GM12892 (cell line): ENCODE results near the gene ZNF688.

ENCODE experiments used
- DNase-seq: peaks from one replicate; pipeline ENCODE4 v3.0.0; 2011; ENCODE audit not compliant: insufficient read length
- FAIRE-seq: peaks from 2 replicates; lab custom pipeline; 2011; peaks lifted over from hg19 to GRCh38; lab: Jason Lieb, UNC
- POLR2A ChIP-seq: IDR thresholded peaks from 2 replicates; pipeline ENCODE4 v1.6.1; 2011; ENCODE audit warnings: low read depth, low read length, control low read depth
- POLR2AphosphoS5 ChIP-seq: IDR thresholded peaks from 2 replicates; pipeline ENCODE4 v1.6.1; 2011; ENCODE audit warnings: low read depth, low read length, control low read depth
- TAF1 ChIP-seq: IDR thresholded peaks from 2 replicates; pipeline ENCODE4 v1.6.1; 2011; ENCODE audit warnings: low read depth, mild to moderate bottlenecking, control low read depth, low read length, borderline replicate concordance

The ZNF688 gene

DNA sequence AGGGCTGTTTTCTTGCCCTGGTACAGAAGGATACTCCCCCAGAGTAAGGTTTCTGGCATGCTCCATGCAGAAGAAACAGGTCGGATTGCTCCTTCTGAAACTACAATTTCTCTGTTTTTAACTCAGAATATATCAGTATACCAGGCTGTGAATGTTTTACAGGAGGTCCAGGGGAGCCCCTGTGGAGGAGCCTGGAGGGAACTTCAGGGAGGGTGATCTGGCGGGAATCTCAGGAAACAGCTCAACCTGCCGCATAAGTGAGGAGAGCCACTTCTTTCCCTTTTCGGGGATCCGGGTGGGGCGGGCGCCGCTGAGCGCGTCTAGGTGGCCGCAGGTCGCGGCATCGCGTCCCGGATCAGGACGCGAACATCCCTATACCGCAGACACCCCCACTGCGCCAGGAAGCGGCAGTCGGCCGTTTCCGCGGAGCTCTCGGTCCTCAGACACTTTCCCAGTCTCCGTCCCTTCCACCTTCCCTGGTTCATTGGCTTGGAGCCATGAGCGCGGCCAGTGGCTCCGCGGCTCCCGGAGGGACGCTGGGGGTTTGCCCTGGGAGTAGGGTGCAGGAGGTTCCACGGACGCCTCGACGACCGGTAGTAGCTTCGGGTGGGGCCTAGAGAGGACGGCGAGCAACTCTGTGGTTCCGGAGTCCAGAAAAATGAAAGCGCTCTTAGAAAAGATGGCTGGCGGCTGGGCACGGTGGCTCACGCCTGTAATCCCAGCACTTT lies 10.3 kb downstream of the ZNF688 start:
- FAIRE-seq, result no peak
- DNase-seq, result peak; percentile 47

DNA sequence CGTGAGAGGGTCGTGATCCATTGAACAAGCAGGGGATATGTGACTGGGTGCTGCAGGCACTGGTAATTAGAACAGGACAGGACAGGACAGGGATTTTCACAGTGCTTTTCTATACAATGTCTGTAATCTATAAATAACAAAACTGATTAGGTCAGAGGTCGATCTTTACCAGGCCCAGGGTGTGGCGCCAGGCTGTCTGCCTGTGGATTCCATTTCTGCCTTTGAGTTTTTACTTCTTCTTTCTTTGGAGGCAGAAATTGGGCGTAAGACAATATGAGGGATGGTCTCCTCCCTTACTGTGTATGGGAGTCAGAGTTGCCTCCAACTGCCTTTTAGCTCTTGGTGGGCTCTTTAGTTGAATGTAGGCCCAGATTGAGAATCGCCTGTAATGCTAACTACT lies 11.8 kb downstream of the ZNF688 start:
- DNase-seq (no peak), FAIRE-seq (no peak)
- TF ChIP-seq POLR2AphosphoS5 (no peak), POLR2A (no peak), TAF1 (no peak)

More for the DNA sequence above, 10.3 kb downstream of the ZNF688 start:
- TF ChIP-seq POLR2AphosphoS5, result no peak
- TF ChIP-seq POLR2A, result peak; percentile 62; the same call in 1 of the 2 replicates

DNA sequence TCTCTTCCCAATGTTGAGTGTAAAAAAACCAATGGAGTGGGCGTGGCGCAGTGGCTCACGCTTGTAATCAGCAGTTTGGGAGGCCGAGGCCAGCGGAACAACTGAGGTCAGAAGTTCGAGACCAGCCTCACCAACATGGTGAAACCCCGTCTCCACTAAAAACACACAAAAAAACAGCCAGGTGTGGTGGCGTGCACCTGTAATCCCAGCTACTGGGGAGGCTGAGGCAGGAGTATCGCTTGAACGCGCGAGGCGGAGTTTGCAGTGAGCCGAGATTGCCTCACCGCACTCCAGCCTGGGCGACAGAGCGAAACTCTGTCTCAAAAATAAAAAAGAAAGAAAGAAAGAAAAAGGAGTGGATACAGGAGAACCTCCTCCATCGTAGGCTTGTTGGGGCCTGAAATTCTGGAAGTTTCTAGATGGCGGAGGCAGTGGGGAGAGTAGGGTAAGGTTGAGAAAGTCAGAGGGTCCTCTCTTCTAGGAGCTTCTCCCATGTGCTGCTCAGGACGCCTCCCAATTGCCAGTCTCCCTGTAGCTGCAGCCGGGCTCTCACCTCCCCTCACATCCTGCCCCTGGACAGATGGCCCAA lies 12.6 kb downstream of the ZNF688 start:
- DNase-seq, result no peak
- FAIRE-seq, result no peak
- TF ChIP-seq TAF1 (no peak), POLR2A (no peak), POLR2AphosphoS5 (no peak)

DNA sequence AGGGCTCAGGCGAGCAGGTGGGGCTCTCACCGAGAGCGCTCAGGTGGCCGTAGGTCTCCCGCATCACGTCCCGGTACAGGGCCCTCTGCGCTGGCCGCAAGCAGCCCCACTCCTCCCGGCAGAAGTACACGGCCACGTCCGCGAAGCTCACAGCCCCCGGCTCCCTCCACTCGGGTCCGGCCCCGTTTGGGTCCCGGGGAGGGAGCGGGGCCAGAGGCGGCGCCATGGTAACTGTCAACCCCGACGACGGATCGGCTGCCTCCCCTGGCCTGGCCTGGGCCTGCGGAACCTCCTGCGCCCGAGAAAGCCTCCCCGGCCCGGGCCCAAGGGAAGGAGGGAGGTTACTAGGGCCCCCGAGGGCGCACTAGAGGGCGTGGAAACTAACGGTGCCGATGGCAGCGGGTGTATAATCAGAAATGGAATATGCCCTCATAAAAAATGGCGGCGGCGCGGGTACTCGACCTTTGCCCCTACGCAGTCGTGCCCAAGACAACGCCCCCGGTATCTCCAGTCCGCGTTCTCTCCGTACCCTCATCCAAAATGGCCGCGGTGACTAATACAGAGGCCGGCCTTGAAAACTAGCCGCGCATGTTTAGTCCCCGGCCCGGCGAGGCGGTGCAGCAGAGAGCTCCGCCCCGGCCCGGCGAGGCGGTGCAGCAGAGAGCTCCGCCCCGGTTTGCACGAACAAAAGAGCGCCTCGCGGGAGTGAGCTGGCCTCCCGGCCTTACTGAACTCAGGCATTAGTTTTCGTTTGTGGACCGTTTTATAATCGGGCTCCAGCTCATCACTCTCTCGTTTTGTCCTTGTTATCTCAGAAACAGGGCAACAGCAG lies 13.3 kb downstream of the ZNF688 start, which contains the start of gene ZNF764:
ZNF764 (minus strand) TSS at position 418 of the 832 bp plus-strand sequence; CDS start at position 226, 192 bp downstream.
- 0 out of 2 replicates have a peak, but pooled peaks have one; percentile 15 for TF ChIP-seq TAF1
- TF ChIP-seq POLR2A, result peak; percentile 45; the same call in 1 of the 2 replicates
- TF ChIP-seq POLR2AphosphoS5, result no peak; the same call in 1 of the 2 replicates
- DNase-seq (peak; percentile 94), FAIRE-seq (peak; percentile 97)

DNA sequence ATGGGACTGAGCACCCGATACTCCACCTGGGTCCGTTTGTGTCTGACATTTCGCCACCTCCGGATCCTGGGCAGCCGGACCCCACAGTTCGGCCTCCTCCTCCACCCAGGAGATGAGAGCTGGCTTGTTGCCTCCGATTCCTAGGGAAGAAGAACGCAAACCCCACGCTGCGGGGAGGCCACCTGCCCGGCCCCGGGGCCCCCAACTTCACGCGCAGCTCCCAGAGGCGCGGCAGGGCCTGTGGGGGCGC lies 13.9 kb downstream of the ZNF688 start:
- FAIRE-seq (no peak), DNase-seq (peak; percentile 57)
- no peak for TF ChIP-seq POLR2AphosphoS5
- no peak for TF ChIP-seq POLR2A
- TF ChIP-seq TAF1, result no peak

DNA sequence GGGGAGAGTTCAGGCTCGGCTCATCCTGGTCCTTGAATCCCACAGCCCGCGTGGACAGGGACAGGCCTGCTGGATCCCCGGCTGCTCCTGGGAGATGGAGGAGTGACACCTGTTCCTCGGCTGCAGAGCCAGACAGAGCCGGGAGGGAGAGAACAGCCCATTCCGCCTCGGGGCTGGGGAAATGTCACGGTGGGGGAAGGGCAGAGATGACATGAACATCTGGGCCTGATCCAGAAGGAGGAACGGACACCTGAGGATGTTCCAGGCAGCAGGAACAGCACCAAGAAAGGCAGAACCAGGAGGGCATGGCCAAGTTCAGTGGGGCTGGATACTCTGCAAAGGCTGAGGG lies 15.4 kb downstream of the ZNF688 start:
- TF ChIP-seq POLR2A, result no peak
- TF ChIP-seq TAF1, result no peak
- no peak for TF ChIP-seq POLR2AphosphoS5
- FAIRE-seq (no peak), DNase-seq (no peak)

DNA sequence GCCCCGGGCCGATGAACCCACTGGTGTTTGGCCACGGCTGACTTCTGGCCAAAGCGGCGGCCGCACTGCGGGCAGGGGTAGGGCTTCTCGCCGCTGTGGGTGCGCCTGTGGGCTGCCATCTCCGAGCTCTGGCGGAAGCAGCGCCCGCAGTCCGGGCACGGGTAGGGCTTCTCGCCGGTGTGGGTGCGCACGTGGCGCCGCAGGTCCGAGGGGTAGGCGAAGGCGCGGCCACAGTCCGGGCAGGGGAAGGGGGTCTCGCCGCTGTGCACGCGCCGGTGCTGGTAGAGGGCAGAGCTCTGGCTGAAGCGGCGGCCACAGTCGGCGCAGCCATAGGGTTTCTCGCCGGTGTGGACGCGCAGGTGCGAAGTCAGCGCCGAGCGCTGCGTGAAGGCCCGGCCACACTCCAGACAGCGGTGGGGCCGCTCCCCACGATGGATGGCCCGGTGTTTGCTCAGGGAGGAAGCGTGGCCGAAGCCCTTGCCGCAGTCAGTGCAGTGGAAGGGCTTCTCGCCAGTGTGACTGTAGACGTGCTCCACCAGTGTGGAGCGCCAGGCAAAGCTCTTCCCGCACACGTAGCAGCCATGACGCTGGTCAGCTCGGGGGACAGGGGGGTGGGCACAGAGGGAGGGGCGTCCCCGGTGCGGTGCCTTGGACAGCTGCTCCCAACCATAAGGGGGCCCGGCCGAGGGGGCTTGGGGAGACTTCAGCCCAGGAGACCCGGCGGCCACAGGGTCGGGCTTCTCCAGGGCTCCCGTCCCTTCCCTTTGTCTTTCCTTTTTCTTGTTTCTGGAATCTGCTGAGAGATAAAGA lies 16.0 kb downstream of the ZNF688 start:
- FAIRE-seq (no peak), DNase-seq (no peak)
- no peak for TF ChIP-seq POLR2A
- no peak for TF ChIP-seq POLR2AphosphoS5
- no peak for TF ChIP-seq TAF1

DNA sequence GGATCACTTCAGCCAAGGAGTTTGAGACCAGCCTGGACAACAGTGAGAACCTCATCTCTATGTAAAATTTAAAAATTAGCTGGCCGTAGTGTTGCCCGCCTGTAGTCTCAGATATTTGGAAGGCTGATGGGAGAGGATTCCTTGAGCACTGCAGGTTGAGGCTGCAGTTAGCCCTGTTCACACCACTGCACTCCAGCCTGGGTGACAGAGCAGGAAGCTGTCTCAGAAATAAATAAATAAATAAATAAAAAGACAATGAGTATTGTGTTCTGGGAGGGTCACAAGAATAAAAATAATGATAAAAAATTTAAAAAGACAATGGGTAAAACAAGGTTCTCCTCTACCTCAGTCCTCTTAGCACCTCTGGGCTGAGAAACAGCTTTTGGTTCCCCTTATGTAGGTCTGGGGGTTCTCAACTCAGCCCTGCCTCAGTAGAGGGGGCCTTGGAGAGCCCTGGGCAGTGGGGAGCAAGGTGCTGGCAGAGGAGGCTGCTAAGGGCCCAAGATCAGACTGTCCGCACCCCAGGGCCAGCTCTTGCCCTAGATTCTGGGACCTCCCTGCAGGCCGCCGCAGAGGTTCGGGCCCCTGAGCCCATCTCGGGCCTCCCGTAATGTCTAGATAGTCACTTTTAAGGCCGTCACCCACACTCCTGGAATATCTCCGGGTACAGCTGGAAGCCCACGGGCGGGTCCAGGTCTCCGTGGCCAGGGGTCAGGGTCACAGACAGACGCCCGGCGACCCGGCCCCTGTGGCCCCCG lies 16.8 kb downstream of the ZNF688 start:
- TF ChIP-seq POLR2A (no peak), TAF1 (no peak), POLR2AphosphoS5 (no peak)
- no peak for DNase-seq
- FAIRE-seq, result no peak

DNA sequence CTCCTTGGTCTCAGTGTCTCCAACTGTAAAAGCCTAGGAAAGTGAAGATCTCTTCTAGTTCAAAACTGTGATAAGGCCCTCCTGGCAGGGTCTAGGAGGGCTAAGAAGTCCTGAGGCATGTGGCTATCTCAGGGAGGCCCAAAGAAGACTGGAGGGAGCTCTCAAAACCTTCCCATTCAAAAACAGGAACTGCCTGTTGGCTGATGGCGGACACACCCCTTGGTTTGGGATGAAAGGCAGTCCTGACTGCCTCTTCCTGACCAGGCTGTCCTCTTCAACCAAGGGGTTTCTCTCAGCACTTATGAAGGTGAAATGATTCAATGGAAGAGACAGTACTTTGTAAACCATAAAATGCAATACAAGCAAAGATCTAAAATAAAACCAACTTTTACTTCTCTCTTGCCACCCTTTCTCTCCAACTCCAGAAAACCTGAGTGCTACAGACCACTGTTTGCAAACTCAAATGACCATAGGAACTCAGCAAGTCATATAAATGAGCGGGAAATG lies 18.1 kb downstream of the ZNF688 start:
- TF ChIP-seq POLR2AphosphoS5, result no peak
- TF ChIP-seq POLR2A, result no peak
- no peak for TF ChIP-seq TAF1
- DNase-seq (no peak), FAIRE-seq (no peak)

DNA sequence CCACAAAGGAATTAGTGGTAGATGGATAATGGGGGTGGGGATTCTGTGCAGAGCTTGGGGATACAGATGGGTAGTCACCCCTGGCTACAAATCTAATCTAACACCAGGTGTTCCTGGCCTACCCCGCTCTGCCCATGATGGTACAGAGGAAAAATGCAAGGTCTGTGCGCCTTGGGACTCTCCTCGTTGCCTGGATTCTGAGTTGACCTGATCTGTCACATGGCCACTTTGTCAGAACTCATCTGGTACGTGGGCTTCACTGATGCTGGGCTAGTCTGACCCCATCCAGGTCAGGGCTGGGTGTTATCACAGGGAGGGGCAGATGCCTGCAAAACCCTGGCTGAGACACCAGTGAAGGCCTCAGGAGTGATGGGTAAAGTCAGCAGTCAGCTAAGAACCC lies 18.6 kb downstream of the ZNF688 start:
- TF ChIP-seq POLR2A (no peak), TAF1 (no peak), POLR2AphosphoS5 (no peak)
- DNase-seq, result no peak
- FAIRE-seq, result no peak
